Ramos (cell line): ENCODE data around the gene PLXNA2.

Experiments used
- in situ Hi-C: fragments of 300-500 bp; cut with MboI; formaldehyde crosslinking; loops from one replicate; pipeline ENCODE4 v1.14.3; 2022; ENCODE audit warnings: low sequenced_read_pairs; ENCODE audit not compliant: unreplicated experiment

The PLXNA2 gene

GRCh38 chr1:208081972-208082371 is 162.2 kb downstream of the PLXNA2 start:
- in situ Hi-C loops = no loop called here

- in situ Hi-C loops = no loop called here
Measured at GRCh38 chr1:208080396-208081286, 163.5 kb downstream of the PLXNA2 start.

GRCh38 chr1:208079161-208079560 is 165.0 kb downstream of the PLXNA2 start:
- in situ Hi-C loops = no loop called here

- in situ Hi-C loops = no loop called here
Measured at GRCh38 chr1:208078752-208079151, 165.4 kb downstream of the PLXNA2 start.

GRCh38 chr1:208077232-208078075 is 166.7 kb downstream of the PLXNA2 start:
- in situ Hi-C loops = no loop called here

- in situ Hi-C loops = no loop called here
Measured at GRCh38 chr1:208074353-208074752, 169.8 kb downstream of the PLXNA2 start.

- in situ Hi-C loops = no loop called here
Measured at GRCh38 chr1:208071435-208072031, 172.7 kb downstream of the PLXNA2 start.

- in situ Hi-C loops = no loop called here
Measured at GRCh38 chr1:208069908-208070307, 174.3 kb downstream of the PLXNA2 start.

GRCh38 chr1:208069317-208069716 is 174.9 kb downstream of the PLXNA2 start:
- in situ Hi-C loops = no loop called here

- in situ Hi-C loops = no loop called here
Measured at GRCh38 chr1:208068908-208069307, 175.3 kb downstream of the PLXNA2 start.

GRCh38 chr1:208068407-208068806 is 175.8 kb downstream of the PLXNA2 start:
- in situ Hi-C loops = no loop called here

GRCh38 chr1:208066583-208066982 is 177.6 kb downstream of the PLXNA2 start:
- in situ Hi-C loops = no loop called here

GRCh38 chr1:208065862-208066261 is 178.3 kb downstream of the PLXNA2 start:
- in situ Hi-C loops = no loop called here

GRCh38 chr1:208061632-208062031 is 182.6 kb downstream of the PLXNA2 start:
- in situ Hi-C loops = no loop called here

GRCh38 chr1:208061118-208061517 is 183.1 kb downstream of the PLXNA2 start:
- in situ Hi-C loops = no loop called here

GRCh38 chr1:208060215-208060869 is 183.8 kb downstream of the PLXNA2 start:
- in situ Hi-C loops = no loop called here

GRCh38 chr1:208059409-208060001 is 184.7 kb downstream of the PLXNA2 start:
- in situ Hi-C loops = no loop called here

GRCh38 chr1:208058756-208059155 is 185.4 kb downstream of the PLXNA2 start:
- in situ Hi-C loops = no loop called here

- in situ Hi-C loops = no loop called here
Measured at GRCh38 chr1:208058267-208058666, 185.9 kb downstream of the PLXNA2 start.

- in situ Hi-C loops = no loop called here
Measured at GRCh38 chr1:208057056-208057455, 187.1 kb downstream of the PLXNA2 start.
